OCI-LY7 (cell line): ENCODE results near the gene MAGOHB. TPM values are rescaled to one million over a fixed set of nuclear protein-coding genes. Genes with fewer than 3 reads are reported as not detected.

Source experiments
- BruUV-seq: library from RNA; stranded (reverse); fragments of 400-500 nt; replicated peaks from 2 replicates; lab custom pipeline; 2021; lab: Mats Ljungman, UMichigan
- CTCF ChIA-PET: fragments of 300-600 bp; sonication (Branson Sonifier 250); formaldehyde crosslinking; loops from one replicate; lab custom pipeline; 2022; ENCODE audit warnings: antibody characterized with exemption; ENCODE audit not compliant: unreplicated experiment; lab: Charles Lee
- POLR2A ChIA-PET: fragments of 300-600 bp; sonication (Branson Sonifier 250); formaldehyde crosslinking; loops from one replicate; lab custom pipeline; 2022; ENCODE audit warnings: antibody characterized with exemption; lab: Charles Lee
- DNase-seq: peaks from one replicate; pipeline ENCODE4 v3.0.0-alpha.2; 2015; ENCODE audit warnings: low spot score
- H2AFZ ChIP-seq: fragments of 200-600 bp; sonication (generic), shearing (Covaris generic); 2 replicates; pipeline ENCODE4 v1.6.1; 2014; ENCODE audit warnings: mild to moderate bottlenecking, antibody characterized with exemption, low read length, moderate library complexity
- H3K27ac ChIP-seq: fragments of 200-600 bp; sonication (generic); 2 replicates; pipeline ENCODE4 v1.5.1; 2014; ENCODE audit warnings: mixed run types, low read depth, mild to moderate bottlenecking, moderate library complexity, low read length, inconsistent platforms; ENCODE audit not compliant: poor library complexity, severe bottlenecking
- H3K36me3 ChIP-seq: fragments of 200-600 bp; sonication (generic); 2 replicates; pipeline ENCODE4 v1.6.1; 2014; ENCODE audit warnings: mild to moderate bottlenecking, antibody characterized with exemption, low read length, moderate library complexity, mixed read lengths; ENCODE audit not compliant: insufficient read depth
- H3K4me1 ChIP-seq: fragments of 200-600 bp; sonication (generic); 2 replicates; pipeline ENCODE4 v1.5.1; 2014; ENCODE audit warnings: mild to moderate bottlenecking, low read length; ENCODE audit not compliant: insufficient read depth, poor library complexity, severe bottlenecking
- H3K4me2 ChIP-seq: fragments of 200-600 bp; sonication (generic); 2 replicates; pipeline ENCODE4 v1.6.1; 2014; ENCODE audit warnings: mild to moderate bottlenecking, low read length
- H3K4me3 ChIP-seq: fragments of 200-600 bp; sonication (generic); 2 replicates; pipeline ENCODE4 v1.5.1; 2014; ENCODE audit warnings: mild to moderate bottlenecking, low read depth, low read length; ENCODE audit not compliant: poor library complexity, severe bottlenecking
- H3K79me2 ChIP-seq: fragments of 200-600 bp; sonication (generic); 2 replicates; pipeline ENCODE4 v1.6.1; 2016; ENCODE audit warnings: low read depth, mild to moderate bottlenecking, low read length, moderate library complexity, mixed read lengths; ENCODE audit not compliant: insufficient read depth
- H3K9me2 ChIP-seq: fragments of 200-600 bp; sonication (generic); 2 replicates; pipeline ENCODE4 v1.6.1; 2016; ENCODE audit warnings: mild to moderate bottlenecking, low read length, mixed read lengths; ENCODE audit not compliant: insufficient read depth
- H3K9me3 ChIP-seq: fragments of 200-600 bp; sonication (generic); 2 replicates; pipeline ENCODE4 v1.6.1; 2014; ENCODE audit warnings: mild to moderate bottlenecking, mixed run types, low read length, mixed read lengths
- H4K20me1 ChIP-seq: fragments of 200-600 bp; sonication (generic); 2 replicates; pipeline ENCODE4 v1.6.1; 2014; ENCODE audit warnings: mild to moderate bottlenecking, antibody characterized with exemption, low read length, moderate library complexity, mixed read lengths; ENCODE audit not compliant: insufficient read depth
- CTCF ChIP-seq: fragments of 200-600 bp; sonication (generic); conservative IDR thresholded peaks from 2 replicates; pipeline ENCODE4 v1.5.1; 2014; ENCODE audit warnings: mild to moderate bottlenecking, antibody characterized with exemption, low read length, moderate library complexity, mixed read lengths
- EZH2phosphoT487 ChIP-seq: fragments of 200-600 bp; sonication (generic); IDR thresholded peaks from 2 replicates; pipeline ENCODE4 v1.6.1; 2018; ENCODE audit warnings: low read depth, borderline replicate concordance, mild to moderate bottlenecking, mixed run types, antibody characterized with exemption, low read length, moderate library complexity, mixed read lengths
- intact Hi-C: fragments of 100-400 bp; cut with micrococcal nuclease; formaldehyde crosslinking; loops from one replicate; pipeline ENCODE4 v1.10.0; 2022; ENCODE audit not compliant: unreplicated experiment
- total RNA-seq, 2 experiments: library from RNA; depleted of rRNA in 1 of 2; stranded (reverse); fragments of >200 nt in 1 of 2; shearing (Covaris generic) in 1 of 2; gene quantifications; 2 replicates each; pipeline ENCODE4 v1.2.3, GENCODE V29; 2014 to 2022

The MAGOHB gene
- total RNA-seq, 2 experiments from 2014 or later: 44.4 to 66.5 TPM

GRCh38 chr12:10610188-10610587, 3.2 kb downstream of the MAGOHB start:
- no peak overlapping the region for H2AFZ ChIP-seq
- CTCF ChIA-PET: no interaction called here
- intact Hi-C loops: loop anchor here (5.0 kb wide), 1 partner anchor 248 kb away; no protein-coding TSS in a partner anchor
- no peak for TF ChIP-seq EZH2phosphoT487
- no peak for TF ChIP-seq CTCF
- no peak overlapping the region for H3K4me2 ChIP-seq
- POLR2A ChIA-PET: interaction anchor here (0.6 to 0.7 kb wide), 3 partner anchors 123 to 985 kb away, joined by 3 to 4 read pairs (median 3); no protein-coding TSS in a partner anchor
- H3K27ac ChIP-seq: no peak overlapping the region
- no peaks in the 10 kb centered on the region for H3K9me2 ChIP-seq
- peaks cover 46% of the 10 kb centered on the region for H3K79me2 ChIP-seq
- peaks cover 29% of the 10 kb centered on the region for H3K4me1 ChIP-seq
- H3K36me3 ChIP-seq: peaks cover 62% of the 10 kb centered on the region
- no peaks in the 10 kb centered on the region for H4K20me1 ChIP-seq
- H3K4me3 ChIP-seq: no peak overlapping the region
- DNase-seq: no peak
- H3K9me3 ChIP-seq: no peaks in the 10 kb centered on the region
- BruUV-seq: no TSS peak

- TF ChIP-seq CTCF (peak; percentile 68), EZH2phosphoT487 (no peak)
- intact Hi-C loops: no loop called here
- H2AFZ ChIP-seq: no peak overlapping the region
- POLR2A ChIA-PET: interaction anchor here (0.9 kb wide), 1 partner anchor 35 kb away, joined by 3 read pairs; no protein-coding TSS in a partner anchor
- peaks cover 30% of the 10 kb centered on the region for H3K4me1 ChIP-seq
- H3K79me2 ChIP-seq: peaks cover 39% of the 10 kb centered on the region
- H3K27ac ChIP-seq: no peak overlapping the region
- no TSS peak for BruUV-seq
- H3K4me2 ChIP-seq: no peak overlapping the region
- no peak overlapping the region for H3K4me3 ChIP-seq
- H4K20me1 ChIP-seq: no peaks in the 10 kb centered on the region
- CTCF ChIA-PET: no interaction called here
- no peaks in the 10 kb centered on the region for H3K9me2 ChIP-seq
- H3K9me3 ChIP-seq: no peaks in the 10 kb centered on the region
- peak; percentile 21 for DNase-seq
- peaks cover 82% of the 10 kb centered on the region for H3K36me3 ChIP-seq
Observed at GRCh38 chr12:10607885-10608458, 5.4 kb downstream of the MAGOHB start.

DNA sequence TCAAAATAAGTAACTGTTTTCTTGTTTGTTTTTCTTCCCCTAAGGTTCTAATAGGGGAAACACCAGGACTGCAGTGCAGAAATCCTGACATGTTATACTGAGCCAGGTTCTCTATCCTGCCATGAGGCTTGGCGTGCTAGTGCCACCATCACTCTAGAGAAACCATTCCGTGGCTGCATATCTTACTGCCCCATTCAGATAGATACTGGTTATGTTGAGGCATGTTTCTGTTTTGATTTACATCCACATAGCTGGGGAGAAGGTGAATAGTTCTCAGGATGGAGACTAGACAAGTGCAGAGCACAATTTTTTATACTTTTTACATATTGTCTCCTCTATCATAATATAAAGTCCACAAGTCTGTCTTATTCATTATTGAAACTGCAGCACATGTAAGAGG, 11.5 kb downstream of the MAGOHB start:
- no peaks in the 10 kb centered on the region for H3K9me2 ChIP-seq
- H3K36me3 ChIP-seq: peaks cover 56% of the 10 kb centered on the region
- BruUV-seq: no TSS peak
- no peak for DNase-seq
- no peak overlapping the region for H3K27ac ChIP-seq
- H3K79me2 ChIP-seq: no peaks in the 10 kb centered on the region
- no peak overlapping the region for H2AFZ ChIP-seq
- TF ChIP-seq CTCF (no peak), EZH2phosphoT487 (no peak)
- no peak overlapping the region for H3K4me3 ChIP-seq
- H3K4me2 ChIP-seq: no peak overlapping the region
- H3K9me3 ChIP-seq: no peaks in the 10 kb centered on the region
- H3K4me1 ChIP-seq: peaks cover 9% of the 10 kb centered on the region
- no peaks in the 10 kb centered on the region for H4K20me1 ChIP-seq
- ChIA-PET POLR2A (no interaction called here), CTCF (no interaction called here)
- intact Hi-C loops: no loop called here
